ENCODE results near the gene ARHGEF12. TPM values are rescaled to one million over a fixed set of nuclear protein-coding genes. Genes with fewer than 3 reads are reported as not detected.

Gene ARHGEF12
- total and polyA plus RNA-seq, 2 experiments from 2014 or later: 9.0 to 38.9 TPM

- TF ChIP-seq EZH2 (IDR thresholded peaks at IDR 0.05; ENCODE audit: low read depth, unreplicated experiment) (no peak), ZNF462 (CRISPR knock-in tag; IDR thresholded peaks at IDR 0.05) (no peak), CREB1 (CRISPR knock-in tag; IDR thresholded peaks at IDR 0.05; ENCODE audit: low read depth) (no peak), ZNF114 (CRISPR knock-in tag; IDR thresholded peaks at IDR 0.05) (no peak), NANOG (IDR thresholded peaks at IDR 0.05; ENCODE audit: borderline replicate concordance) (no peak), POLR2AphosphoS5 (IDR thresholded peaks at IDR 0.05; ENCODE audit: low read depth) (no peak)
- Mint-ChIP-seq H3K9me3 (no peaks in the 10 kb centered on the region), H3K27me3 (ENCODE audit: insufficient read depth, low read depth, poor library complexity) (no peaks in the 10 kb centered on the region), H3K4me3 (no peak overlapping the region), H3K36me3 (ENCODE audit: low read depth) (no peaks in the 10 kb centered on the region), H3K27ac (no peak overlapping the region), H3K4me1 (peaks cover 13% of the 10 kb centered on the region)
- no peak overlapping the region for H3K4me2 ChIP-seq
- H4K20me1 ChIP-seq (replicated peaks; ENCODE audit: insufficient read depth): no peaks in the 10 kb centered on the region
- H3K79me2 ChIP-seq (replicated peaks; ENCODE audit: insufficient read depth): no peaks in the 10 kb centered on the region
- DNase-seq (ENCODE audit: low spot score): no peak
- no peaks in the 10 kb centered on the region for H3K36me3 ChIP-seq (ENCODE audit: insufficient read depth)
- peaks cover 4% of the 10 kb centered on the region; the same call in 1 of the 2 replicates for H3K4me1 ChIP-seq (ENCODE audit: insufficient read depth)
- no peak overlapping the region for H3K27ac ChIP-seq (ENCODE audit: low read depth)
- no peaks in the 10 kb centered on the region for H3F3A ChIP-seq (replicated peaks; ENCODE audit: low read depth)
- no peak overlapping the region for H3K4me3 ChIP-seq
- H2AFZ ChIP-seq: no peak overlapping the region
- H3K9me2 ChIP-seq (ENCODE audit: insufficient read depth): no peaks in the 10 kb centered on the region
- H3K27me3 ChIP-seq (ENCODE audit: insufficient read depth): no peaks in the 10 kb centered on the region
- no peak for ATAC-seq
Measured at GRCh38 chr11:120293038-120293800, 43.0 kb upstream of the ARHGEF12 start.
